ENCODE measurements around the gene CHTOP.

DNA sequence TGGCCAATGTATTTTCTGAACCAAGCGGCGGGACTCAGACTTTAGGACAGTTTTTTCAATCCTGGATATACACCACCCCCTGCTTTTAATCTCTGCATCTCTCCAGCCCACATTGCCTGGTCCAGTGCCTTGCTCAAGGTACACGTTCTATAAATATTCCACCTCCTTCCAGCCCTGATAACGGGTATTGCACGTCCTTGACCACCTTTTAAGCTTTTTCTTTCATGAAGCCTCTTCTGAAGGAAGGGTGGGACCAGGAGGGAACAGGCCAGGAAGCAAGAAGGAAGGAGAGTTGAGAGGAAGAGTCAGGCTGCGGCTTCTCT lies 24.3 kb upstream of the CHTOP start:
- no peak for TF ChIP-seq POLR2A (IDR thresholded peaks at IDR 0.05)
- TF ChIP-seq, protein P1, sequence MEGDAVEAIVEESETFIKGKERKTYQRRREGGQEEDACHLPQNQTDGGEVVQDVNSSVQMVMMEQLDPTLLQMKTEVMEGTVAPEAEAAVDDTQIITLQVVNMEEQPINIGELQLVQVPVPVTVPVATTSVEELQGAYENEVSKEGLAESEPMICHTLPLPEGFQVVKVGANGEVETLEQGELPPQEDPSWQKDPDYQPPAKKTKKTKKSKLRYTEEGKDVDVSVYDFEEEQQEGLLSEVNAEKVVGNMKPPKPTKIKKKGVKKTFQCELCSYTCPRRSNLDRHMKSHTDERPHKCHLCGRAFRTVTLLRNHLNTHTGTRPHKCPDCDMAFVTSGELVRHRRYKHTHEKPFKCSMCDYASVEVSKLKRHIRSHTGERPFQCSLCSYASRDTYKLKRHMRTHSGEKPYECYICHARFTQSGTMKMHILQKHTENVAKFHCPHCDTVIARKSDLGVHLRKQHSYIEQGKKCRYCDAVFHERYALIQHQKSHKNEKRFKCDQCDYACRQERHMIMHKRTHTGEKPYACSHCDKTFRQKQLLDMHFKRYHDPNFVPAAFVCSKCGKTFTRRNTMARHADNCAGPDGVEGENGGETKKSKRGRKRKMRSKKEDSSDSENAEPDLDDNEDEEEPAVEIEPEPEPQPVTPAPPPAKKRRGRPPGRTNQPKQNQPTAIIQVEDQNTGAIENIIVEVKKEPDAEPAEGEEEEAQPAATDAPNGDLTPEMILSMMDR (IDR thresholded peaks at IDR 0.05): no peak
- no peak for TF ChIP-seq EP300 (IDR thresholded peaks at IDR 0.05)
- TF ChIP-seq POLR2AphosphoS5 (IDR thresholded peaks at IDR 0.05): no peak

Measured in upper lobe of left lung (tissue), 4 donors.